NOMO-1 treated with dmso at 0.1 percent for 144 hours (cell line): ENCODE measurements around the gene FNDC8.
"Not testable (repeated sequence)": the region's sequence is repeated elsewhere in the genome, so short reads cannot be mapped to it uniquely, and the experiment has no call there.

Experiments
- DNase-seq: peaks from one replicate; lab custom pipeline; 2025; ENCODE audit not compliant: unreplicated experiment; lab: John Stamatoyannopoulos, UW

The FNDC8 gene

DNA sequence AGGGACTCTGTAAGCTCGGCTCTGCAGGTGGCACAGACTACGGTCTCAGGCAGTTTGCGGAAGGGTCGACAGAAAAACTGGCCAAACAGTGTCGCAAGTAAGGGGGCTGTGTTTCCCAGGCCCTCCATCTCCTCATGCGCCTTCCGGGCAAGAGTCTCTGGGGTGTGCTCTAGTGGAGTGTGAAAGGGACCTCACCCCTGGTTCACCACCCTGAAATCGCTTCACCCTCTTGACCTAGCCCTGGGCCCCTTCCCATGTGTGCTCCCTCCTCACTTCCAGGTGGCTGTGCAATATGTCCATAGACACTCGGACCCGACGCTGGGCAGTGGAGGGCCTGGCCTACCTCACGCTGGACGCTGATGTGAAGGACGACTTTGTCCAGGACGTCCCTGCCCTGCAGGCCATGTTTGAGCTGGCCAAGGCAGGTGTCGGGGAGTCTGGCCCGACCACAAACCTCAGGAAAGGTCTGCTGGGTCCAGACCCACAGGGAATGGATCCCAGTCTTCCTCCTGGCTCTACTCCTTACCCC is 48.5 kb downstream of the FNDC8 start:
- DNase-seq, result no peak

DNA sequence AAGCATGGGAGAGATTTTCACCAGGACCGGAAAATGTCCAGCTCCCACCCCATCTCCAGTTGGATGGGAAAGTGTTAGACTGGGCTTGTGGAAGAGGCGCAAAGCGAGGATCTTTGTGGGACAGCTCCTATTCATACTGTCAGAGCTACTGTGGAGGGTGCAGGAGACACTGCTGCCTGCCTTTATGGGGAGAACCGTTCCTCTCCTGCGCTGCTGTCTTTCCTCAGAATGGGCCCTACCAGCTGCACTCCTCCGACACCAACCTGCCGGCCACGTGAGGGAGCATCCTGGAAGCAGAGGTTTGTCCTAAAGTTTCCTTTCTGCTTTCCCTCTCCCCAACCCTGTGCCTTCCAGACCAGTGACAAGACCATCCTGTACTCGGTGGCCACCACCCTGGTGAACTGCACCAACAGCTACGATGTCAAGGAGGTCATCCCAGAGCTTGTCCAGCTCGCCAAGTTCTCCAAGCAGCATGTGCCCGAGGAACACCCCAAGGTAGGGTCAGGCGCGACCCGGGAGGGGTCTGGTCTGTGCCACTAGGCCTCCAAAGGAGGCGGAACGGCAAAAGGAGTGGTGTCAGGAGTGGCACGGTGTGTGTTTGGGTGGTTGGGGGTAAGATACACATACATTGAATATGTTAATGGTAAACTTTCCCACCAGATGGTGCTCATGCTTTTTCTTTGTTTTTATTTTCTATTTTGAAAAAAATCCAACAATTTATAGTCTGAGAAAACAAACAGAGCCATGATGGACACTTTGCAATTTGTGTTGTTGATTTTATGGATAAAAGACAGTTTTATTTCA is 49.8 kb downstream of the FNDC8 start:
- DNase-seq, result no peak

DNA sequence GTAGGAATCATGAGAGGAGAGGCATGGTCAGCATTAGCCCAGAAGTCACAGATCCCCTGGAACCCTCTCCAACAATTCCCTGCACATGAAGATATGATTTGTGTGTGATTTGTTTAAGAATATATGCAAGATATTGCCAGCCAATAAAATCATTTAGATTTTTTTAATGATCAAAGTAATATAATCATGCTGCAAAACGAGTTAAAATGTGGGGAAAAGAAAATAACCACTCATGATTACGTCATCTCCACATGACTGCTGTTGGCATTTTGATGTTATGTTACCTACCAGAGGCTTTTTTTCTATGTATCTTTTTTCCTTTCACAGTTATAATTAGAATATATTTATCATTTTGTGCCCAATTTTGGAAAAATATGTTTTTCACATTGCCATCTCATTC is 50.4 kb downstream of the FNDC8 start:
- no peak for DNase-seq

DNA sequence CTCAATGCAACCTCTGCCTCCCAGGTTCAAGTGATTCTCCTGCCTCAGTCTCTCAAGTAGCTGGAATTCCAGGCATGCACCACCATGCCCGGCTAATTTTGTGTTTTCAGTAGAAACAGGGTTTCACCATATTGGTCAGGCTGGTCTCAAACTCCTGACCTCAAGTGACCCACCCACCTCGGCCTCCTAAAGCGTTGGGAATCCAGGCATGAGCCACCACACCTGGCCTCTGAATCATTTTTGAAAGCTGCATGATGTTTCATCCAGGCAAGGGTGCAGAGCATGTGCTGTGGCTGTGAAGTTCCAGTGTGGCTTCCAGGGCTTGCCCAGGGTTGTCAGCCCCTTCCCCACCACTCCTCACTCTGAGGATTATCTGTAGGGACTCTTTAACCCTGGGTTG is 50.9 kb downstream of the FNDC8 start:
- not testable (repeated sequence) for DNase-seq

DNA sequence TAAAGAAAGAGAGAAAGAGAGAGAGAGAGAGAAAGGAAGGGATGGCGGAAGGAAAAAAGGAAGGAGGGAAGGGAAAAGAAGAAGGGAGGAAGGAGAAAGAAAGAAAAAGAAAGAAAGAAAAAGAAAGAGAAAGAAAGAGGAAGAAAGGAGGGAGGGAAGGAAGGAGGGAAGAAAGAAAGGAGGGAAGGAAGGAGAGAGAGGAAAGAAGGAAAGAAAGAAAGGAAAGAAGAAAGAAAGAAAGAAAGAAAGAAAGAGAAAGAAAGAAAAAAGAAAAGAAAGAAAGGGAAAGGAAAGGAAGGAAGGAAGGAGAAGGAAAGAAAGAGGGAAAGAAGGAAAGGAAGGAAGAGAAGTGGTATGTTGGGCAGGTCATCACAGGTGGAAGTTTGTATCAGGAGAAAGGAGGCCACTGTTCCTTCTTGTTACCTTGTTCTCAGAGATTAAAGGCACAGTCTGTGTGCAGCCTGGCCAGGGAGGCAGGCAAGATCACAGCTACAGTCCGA is 53.5 kb downstream of the FNDC8 start:
- no peak for DNase-seq

DNA sequence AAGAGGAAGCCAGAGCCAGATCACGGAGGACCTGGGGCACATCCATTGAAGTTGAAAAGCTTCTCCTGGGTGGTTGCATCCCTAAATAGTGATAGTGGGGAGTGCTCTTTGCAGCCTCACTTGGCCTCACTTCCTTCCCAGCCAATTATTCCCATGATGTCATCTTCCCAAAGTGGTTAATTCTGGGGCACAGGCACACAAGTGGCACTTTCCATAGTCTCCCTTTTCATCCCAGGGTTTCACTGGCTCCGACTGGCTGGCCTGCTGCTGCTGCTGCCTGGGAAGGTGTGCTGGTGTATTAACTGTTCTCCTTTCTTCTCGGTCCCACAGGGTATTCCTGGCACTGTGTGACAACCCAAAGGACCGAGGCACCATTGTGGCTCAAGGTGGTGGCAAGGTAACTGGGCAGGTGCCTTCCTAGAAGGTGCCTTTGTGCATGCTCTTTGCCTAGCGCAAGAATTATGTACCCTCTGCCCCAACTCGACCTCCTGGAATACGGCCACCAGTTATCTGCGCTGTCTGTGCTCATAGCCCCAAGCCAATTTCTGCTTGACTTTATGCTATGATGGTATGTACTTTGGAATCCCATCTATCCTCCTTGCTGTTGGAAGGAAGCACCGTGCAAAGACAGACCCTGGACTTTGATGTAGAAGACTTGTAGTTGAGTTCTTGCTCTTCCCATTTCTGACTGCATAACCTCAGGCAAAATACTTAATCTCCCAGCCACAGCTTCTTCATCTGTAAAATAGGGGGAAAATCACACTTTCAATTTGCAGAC is 54.4 kb downstream of the FNDC8 start:
- DNase-seq, result no peak

DNA sequence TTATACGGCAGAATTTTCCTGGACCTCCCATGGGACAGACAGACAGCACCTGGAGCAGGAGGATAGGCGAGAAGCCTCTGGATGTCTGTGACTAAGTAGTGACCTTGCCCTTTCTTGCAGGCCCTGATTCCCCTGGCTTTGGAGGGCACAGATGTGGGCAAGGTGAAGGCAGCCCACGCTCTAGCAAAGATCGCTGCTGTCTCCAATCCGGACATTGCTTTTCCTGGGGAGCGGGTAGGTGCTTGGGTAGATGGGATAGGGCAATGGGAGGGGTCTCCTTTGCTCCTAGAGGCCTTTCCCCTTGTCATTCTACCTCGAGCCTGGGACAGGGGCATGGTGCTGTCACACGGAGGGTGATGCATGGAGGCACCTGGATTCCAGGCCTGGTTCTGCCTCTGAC is 55.5 kb downstream of the FNDC8 start:
- DNase-seq, result no peak

DNA sequence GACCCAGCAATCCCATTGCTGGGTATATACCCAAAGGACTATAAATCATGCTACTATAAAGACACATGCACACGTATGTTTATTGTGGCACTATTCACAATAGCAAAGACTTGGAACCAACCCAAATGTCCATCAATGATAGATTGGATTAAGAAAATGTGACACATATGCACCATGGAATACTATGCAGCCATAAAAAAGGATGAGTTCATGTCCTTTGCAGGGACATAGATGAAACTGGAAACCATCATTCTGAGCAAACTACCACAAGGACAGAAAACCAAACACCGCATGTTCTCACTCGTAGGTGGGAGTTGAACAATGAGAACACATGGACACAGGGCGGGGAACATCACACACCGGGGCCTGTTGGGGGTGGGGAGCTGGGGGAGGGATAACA is 58.0 kb downstream of the FNDC8 start:
- DNase-seq, result not testable (repeated sequence)
